HG03159 (cell line): ENCODE data around the gene CTNNA3.

Experiments used
- ATAC-seq: cut with Tn5 transposase; IDR thresholded peaks from one replicate; pipeline ENCODE4 v1.9.1; 2021; ENCODE audit warnings: mild to moderate bottlenecking, moderate library complexity; ENCODE audit not compliant: unreplicated experiment

Gene CTNNA3

DNA sequence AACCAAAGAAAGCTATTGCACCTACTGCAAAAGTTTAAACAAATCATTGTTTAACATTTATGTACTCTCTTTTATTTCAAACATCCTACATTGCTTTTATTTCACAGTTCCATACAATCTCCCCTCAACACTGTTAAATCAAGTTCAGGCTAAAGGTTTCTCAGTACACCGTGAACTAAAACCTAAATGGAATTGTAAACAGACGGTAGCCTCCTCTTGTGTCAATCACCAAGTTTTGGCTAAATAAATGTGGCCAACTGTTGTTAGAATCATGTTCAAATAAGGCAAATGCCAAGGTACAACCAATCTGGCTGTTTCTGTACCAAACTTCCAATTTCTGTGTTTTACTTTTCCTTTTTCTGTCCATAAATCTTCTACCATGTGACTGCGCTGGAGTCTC lies 1493.9 kb downstream of the CTNNA3 start:
- no peak for ATAC-seq

GRCh38 chr10:66192162-66192831 lies 1503.7 kb downstream of the CTNNA3 start:
- no peak for ATAC-seq

DNA sequence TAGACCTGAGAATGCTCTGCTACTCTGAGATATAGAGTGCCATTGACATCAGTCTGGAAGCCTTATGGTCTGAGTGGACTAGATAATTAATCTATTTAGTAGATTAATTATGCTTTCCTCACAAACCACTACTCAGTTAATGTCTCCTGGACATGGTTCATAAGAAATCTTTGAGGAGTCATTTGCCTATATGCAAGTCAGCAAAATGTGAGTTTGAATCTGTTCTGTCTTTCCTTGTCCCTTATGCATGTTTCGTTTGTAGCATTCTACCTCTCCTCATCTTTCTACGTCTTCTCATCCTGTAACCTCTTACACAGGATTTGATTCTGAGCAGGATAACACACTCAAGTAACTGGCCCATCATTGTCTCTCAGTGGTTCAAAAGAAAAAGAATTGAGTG lies 1505.6 kb downstream of the CTNNA3 start:
- ATAC-seq = no peak

- ATAC-seq = no peak
Observed at GRCh38 chr10:66189271-66189670, 1506.7 kb downstream of the CTNNA3 start.

GRCh38 chr10:66187053-66187733 lies 1508.8 kb downstream of the CTNNA3 start:
- no peak for ATAC-seq

DNA sequence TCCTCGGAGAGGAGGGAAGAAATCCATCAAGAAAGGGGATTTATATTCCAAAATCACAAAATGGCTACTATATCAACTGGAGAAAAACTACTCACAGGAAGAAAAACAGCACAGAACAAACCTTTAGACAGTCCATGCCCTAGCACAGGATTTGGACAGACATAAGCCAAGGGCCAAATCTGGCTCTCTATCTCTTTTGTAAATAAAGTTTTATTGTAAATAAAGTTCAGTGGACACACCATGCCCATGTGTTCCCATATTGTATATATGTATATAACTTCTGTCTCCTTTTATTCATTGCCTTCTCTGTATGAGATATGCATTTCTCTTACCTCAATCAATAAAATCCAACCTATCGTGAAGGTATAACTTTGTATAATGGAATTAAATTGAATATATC lies 1513.0 kb downstream of the CTNNA3 start:
- ATAC-seq = no peak

DNA sequence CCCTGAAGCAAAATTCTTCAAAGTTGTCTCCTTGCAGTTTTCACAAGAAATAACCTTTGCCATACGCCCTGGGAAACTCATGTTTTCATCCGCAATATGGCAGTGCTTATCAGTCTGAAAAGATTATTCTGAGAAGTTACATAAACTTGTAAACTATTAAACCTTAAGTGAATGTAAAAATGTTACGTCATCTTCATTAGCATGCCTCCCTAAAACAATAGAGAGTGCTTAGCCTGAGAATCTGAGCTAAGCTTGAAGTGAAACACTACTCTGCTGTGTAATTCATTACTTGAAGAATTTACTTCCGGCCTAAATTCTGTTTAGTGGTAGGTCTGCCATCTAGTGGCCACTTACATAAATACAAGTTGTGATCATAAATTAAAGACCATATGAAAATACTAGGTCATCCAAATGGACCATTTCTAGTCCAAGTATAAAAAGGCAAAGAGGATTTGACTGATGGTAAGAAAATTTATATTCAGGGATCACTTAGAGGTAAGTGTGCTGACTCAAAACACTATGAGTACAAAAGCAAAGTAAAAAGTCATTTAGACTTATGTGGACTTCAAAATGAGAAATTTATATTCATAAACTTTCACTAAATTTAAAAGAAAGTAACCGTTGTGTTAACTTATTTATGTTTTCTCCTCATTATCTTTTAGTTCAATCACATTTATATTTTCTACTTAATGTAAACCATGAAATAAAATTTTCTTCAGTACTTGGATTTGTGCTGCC lies 1515.2 kb downstream of the CTNNA3 start:
- peak; percentile 95 for ATAC-seq

- ATAC-seq = no peak
Observed at GRCh38 chr10:66180021-66180420, 1516.0 kb downstream of the CTNNA3 start.

DNA sequence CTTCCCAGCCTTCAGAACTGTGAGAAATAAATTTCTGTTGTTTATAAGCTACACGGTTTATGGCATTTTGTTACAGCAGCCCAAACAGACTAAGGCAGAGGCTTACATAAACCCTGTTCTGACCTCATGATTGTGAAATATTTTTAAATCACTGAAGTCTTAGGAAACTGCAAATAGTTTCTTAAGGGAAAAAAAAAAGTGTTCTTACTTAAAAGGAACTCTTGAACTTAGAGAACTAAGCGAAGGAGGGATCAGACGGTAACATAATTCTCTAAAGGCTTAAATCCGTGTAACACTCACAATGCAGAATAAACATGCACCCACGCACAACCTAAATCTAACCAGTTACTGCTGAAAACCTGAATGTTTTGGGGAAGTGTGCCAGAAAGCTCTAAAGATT lies 1519.2 kb downstream of the CTNNA3 start:
- ATAC-seq = no peak

DNA sequence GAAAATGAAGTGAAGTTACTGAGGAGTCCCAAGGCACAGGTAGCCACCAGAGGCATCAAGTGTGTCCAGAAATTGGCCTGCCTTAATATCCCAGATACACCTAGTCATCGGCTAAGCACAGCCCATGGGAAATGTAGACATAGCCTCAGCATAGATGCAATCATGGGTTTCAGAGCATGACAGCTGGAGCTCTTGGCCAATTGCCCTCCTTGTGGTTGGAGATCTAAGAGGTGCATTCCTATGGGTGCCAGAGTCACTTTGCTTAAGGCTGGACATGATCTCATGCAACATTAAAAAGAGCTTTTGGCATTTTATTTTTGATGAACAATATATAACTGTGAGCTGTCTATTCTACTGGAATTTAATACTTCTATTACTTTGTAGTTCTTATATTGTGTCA lies 1528.2 kb downstream of the CTNNA3 start:
- no peak for ATAC-seq

- ATAC-seq = no peak
Observed at GRCh38 chr10:66162560-66163143, 1533.3 kb downstream of the CTNNA3 start.

DNA sequence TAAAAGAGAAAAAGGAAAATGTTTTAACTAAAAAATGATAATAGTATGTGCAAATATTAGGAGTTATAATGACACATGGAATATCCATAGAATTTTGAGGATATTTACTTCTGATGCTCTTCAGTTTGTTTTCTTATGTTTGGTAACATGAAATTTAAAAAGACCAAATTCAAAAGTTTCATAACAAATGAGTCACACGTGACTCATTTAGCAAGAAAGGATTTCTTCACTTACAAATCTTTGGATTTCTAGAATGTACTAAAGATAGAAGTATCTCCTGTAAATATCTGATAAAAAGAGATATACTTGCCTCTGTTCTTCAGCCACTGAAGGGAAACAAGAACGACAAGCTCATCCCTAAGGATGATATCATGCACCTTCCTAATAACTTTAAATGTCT lies 1544.6 kb downstream of the CTNNA3 start:
- no peak for ATAC-seq

DNA sequence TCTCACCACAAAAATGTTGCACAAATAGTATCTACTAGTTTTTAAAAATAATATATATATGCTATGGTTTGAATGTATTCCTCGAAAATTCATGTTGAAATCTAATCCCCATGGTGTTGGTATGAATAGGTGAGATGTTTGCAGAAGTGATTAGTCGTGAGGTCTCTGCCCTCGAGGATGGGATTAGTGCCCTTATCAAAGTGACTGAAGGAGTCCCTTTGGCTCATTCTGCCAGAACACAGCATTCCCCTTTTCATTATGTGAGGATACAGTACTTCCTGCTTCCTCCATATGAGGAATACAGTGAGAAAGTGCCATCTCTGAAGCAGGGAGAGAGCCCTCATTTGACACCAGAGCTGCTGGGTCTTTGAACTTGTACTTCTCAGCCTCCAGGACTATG lies 1547.7 kb downstream of the CTNNA3 start:
- no peak for ATAC-seq

- ATAC-seq = no peak
Observed at GRCh38 chr10:66144016-66144415, 1552.0 kb downstream of the CTNNA3 start.

DNA sequence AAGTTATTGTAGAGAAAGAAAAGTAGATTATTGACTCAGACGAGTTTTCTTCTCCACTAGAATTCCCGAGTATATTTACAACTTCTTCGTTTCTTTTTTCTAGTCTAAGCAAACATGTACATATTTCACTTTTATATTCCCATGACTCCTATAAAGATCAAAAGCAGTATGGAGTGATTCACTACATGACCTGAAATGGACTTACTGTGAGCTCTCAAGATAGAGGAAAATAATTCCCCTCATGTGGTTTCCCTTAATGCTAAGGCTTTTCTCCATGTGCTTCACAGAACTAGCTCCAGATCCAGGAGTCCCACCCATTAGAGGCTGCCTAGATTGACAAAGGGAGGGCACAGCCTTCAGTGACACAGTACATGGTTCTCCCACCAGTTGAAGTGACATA lies 1593.2 kb downstream of the CTNNA3 start:
- no peak for ATAC-seq

DNA sequence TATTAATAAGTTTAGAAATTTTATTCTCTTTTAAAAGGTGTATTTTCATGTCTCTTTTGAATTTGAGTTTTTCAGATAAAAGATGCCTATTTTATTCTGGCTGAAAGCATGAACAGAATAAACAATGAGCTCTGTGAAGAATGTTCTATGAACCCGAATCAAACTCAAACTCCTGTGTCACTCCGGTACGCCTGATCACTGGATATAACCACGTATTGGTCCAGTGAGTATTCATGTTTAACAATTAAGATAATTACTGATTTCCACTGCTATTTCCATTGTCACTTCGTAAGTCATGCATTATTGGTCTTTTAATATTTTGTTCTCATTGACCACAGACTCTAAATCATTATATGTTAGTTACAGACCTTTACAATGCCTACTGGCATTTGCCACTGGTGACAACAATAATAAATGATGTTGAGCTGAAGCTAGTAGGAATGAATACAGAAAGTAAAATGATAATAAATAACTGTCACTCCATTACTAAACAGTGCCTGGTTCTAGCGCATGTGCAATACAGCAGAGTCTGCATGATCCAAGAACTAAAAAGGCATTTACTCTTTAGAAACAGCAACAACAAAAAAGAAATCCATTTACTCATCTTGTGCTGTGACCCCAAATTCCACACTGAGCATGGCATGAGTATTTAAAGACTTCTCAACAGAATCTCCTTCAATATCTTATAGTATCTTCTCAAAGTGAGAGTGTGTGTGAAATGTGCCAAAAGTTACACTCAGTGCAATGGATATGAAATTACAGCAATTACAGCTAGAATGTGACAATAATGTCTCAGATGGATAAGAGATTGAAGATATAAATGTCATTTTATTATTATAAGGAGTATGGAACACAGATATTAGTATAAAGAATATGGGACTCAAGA lies 1597.2 kb downstream of the CTNNA3 start:
- ATAC-seq = no peak

- ATAC-seq = no peak
Observed at GRCh38 chr10:66095610-66096009, 1600.4 kb downstream of the CTNNA3 start.

- no peak for ATAC-seq
Observed at GRCh38 chr10:66085906-66086305, 1610.1 kb downstream of the CTNNA3 start.

GRCh38 chr10:66071907-66072306 lies 1624.1 kb downstream of the CTNNA3 start:
- no peak for ATAC-seq

DNA sequence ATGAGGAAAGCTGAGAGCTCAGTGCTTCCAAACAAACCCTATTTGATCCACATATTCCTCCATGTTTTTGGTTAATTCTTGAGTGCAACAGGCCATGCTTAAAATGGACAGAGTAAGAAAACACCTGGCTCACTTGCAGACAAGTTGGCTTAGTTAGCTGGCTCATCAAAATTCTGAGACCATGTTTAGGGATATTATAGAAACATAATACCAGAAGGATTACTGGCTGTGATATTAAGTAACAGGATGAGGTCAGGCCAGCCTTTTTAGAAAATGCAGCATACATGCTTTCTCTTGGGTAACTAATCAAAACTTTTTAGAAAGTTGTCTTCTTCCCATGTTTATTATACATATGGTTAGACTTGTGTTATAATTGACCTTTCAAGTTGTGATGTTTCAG lies 1637.4 kb downstream of the CTNNA3 start:
- no peak for ATAC-seq

DNA sequence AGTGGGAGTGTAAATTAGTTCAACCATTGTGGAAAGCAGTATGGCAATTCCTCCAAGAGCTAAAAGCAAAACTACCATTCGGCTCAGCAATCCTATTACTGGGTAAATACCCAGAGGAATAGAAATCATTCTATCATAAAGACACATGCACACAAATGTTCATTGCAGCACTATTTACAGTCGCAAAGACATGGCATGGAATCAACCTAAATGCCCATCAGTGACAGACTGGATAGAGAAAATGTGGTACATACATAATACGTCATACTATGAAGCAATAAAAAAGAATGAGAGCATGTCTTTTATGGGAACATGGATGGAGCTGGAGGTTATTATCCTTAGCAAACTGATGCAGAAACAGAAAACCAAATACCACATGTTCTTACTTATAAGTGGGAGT lies 1646.7 kb downstream of the CTNNA3 start:
- no peak for ATAC-seq
